Liver (tissue), 9 donors: ENCODE data around the gene TNFRSF1B. TPM values are rescaled to one million over a fixed set of nuclear protein-coding genes. Genes with fewer than 3 reads are reported as not detected.

Experiments
- DNase-seq: peaks from one replicate; pipeline ENCODE4 v3.0.0-alpha.2; 2017; ENCODE audit warnings: low spot score
- H3K27ac ChIP-seq, 2 donors: one replicate each; pipeline ENCODE4 v1.7.0; 2013; ENCODE audit warnings: inconsistent platforms in 2 of 2, low read length in 2 of 2, control low read depth in 1 of 2, low read depth in 1 of 2, mild to moderate bottlenecking in 1 of 2
- H3K27me3 ChIP-seq, 4 donors: one replicate each; pipeline versions ENCODE4 v1.6.1 to v1.7.0; 2013; ENCODE audit warnings: low read length in 3 of 4, inconsistent platforms in 1 of 4, mild to moderate bottlenecking in 1 of 4, moderate library complexity in 1 of 4; ENCODE audit not compliant: control insufficient read depth in 4 of 4, insufficient read depth in 4 of 4
- H3K36me3 ChIP-seq, 4 donors: one replicate each; pipeline versions ENCODE4 v1.6.1 to v1.7.0; 2013; ENCODE audit warnings: low read length in 3 of 4, mild to moderate bottlenecking in 3 of 4, low read depth in 1 of 4, moderate library complexity in 1 of 4; ENCODE audit not compliant: control insufficient read depth in 4 of 4, insufficient read depth in 3 of 4
- H3K4me1 ChIP-seq, 4 donors: one replicate each; pipeline versions ENCODE4 v1.6.1 to v1.7.0; 2013; ENCODE audit warnings: low read length in 3 of 4, mild to moderate bottlenecking in 3 of 4, moderate library complexity in 1 of 4; ENCODE audit not compliant: control insufficient read depth in 4 of 4, insufficient read depth in 4 of 4
- H3K4me3 ChIP-seq, 3 donors: one replicate each; pipeline versions ENCODE4 v1.6.1 to v1.7.0; 2013; ENCODE audit warnings: low read length in 3 of 3, control low read depth in 1 of 3, low read depth in 1 of 3, mild to moderate bottlenecking in 1 of 3
- H3K9ac ChIP-seq, 2 donors: one replicate each; pipeline ENCODE4 v1.7.0; 2013; ENCODE audit warnings: low read length in 2 of 2, mild to moderate bottlenecking in 2 of 2, moderate library complexity in 2 of 2, control low read depth in 1 of 2, low read depth in 1 of 2
- H3K9me3 ChIP-seq, 4 donors: one replicate each; pipeline versions ENCODE4 v1.6.1 to v1.7.0; 2013; ENCODE audit warnings: low read length in 3 of 4; ENCODE audit not compliant: control insufficient read depth in 4 of 4
- EGR1 ChIP-seq, 2 donors: IDR thresholded peaks; 2 replicates each; pipeline ENCODE4 v1.6.1; 2016 to 2018; ENCODE audit warnings: antibody characterized with exemption in 2 of 2, low read depth in 2 of 2
- FOXA1 ChIP-seq: IDR thresholded peaks from 2 replicates; pipeline ENCODE4 v1.6.1; 2016; ENCODE audit warnings: antibody characterized with exemption
- FOXA2 ChIP-seq: IDR thresholded peaks from 2 replicates; pipeline ENCODE4 v1.6.1; 2016; ENCODE audit warnings: antibody characterized with exemption
- GABPA ChIP-seq, 2 donors: IDR thresholded peaks in 1 of 2; conservative IDR thresholded peaks in 1 of 2; 2 replicates each; pipeline ENCODE4 v1.6.1; 2016; ENCODE audit warnings: antibody characterized with exemption in 2 of 2, mild to moderate bottlenecking in 1 of 2, moderate library complexity in 1 of 2
- HNF4A ChIP-seq, 2 donors: conservative IDR thresholded peaks; 2 replicates each; pipeline ENCODE4 v1.6.1; 2016; ENCODE audit warnings: antibody characterized with exemption in 2 of 2, mild to moderate bottlenecking in 2 of 2
- HNF4G ChIP-seq: IDR thresholded peaks from 2 replicates; pipeline ENCODE4 v1.6.1; 2016; ENCODE audit warnings: antibody characterized with exemption
- JUND ChIP-seq, 2 donors: IDR thresholded peaks; 2 replicates each; pipeline ENCODE4 v1.6.1; 2016; ENCODE audit warnings: antibody characterized with exemption in 2 of 2
- NR2F2 ChIP-seq: IDR thresholded peaks from 2 replicates; pipeline ENCODE4 v1.6.1; 2016; ENCODE audit warnings: antibody characterized with exemption
- RAD21 ChIP-seq, 2 donors: IDR thresholded peaks; 2 replicates each; pipeline ENCODE4 v1.6.1; 2016; ENCODE audit warnings: antibody characterized with exemption in 2 of 2, mild to moderate bottlenecking in 2 of 2
- RXRA ChIP-seq, 2 donors: IDR thresholded peaks; 2 replicates each; pipeline ENCODE4 v1.6.1; 2017 to 2018; ENCODE audit warnings: antibody characterized with exemption in 2 of 2, mild to moderate bottlenecking in 1 of 2
- SP1 ChIP-seq: IDR thresholded peaks from 2 replicates; pipeline ENCODE4 v1.6.1; 2018; ENCODE audit warnings: antibody characterized with exemption, mild to moderate bottlenecking
- TAF1 ChIP-seq: conservative IDR thresholded peaks from 2 replicates; pipeline ENCODE4 v1.6.1; 2016; ENCODE audit warnings: antibody characterized with exemption, mild to moderate bottlenecking
- YY1 ChIP-seq: IDR thresholded peaks from 2 replicates; pipeline ENCODE4 v1.6.1; 2016; ENCODE audit warnings: antibody characterized with exemption, mild to moderate bottlenecking
- WGBS: extraction: QIAGEN DNeasy Blood & Tissue Kit; methylation state at CpG from one replicate; pipeline ENCODE4 v1.1.7; 2013; 5-methylcytosine and 5-hydroxymethylcytosine counted together
- polyA plus RNA-seq, 2 donors: library from polyadenylated mRNA; stranded (reverse) in 1 of 2; unstranded in 1 of 2; fragments of 200-250 nt in 1 of 2; fragments of >200 nt in 1 of 2; fragmentation: Nextera tagmentation in 1 of 2; extraction: Ambion mirVana in 1 of 2; gene quantifications; one replicate each; pipeline versions ENCODE4 v1.2.1 to v1.2.3, GENCODE V29; 2013 to 2015
- total RNA-seq, 2 donors: library from RNA; depleted of rRNA; stranded (reverse); fragments of >200 nt; gene quantifications; one replicate each; pipeline ENCODE4 v1.2.3, GENCODE V29; 2014
- TF ChIP-seq, protein P1 (sequence below): IDR thresholded peaks from 2 replicates; pipeline ENCODE4 v1.6.1; 2016; ENCODE audit warnings: antibody characterized with exemption
- TF ChIP-seq, protein P2 (sequence below): IDR thresholded peaks from 2 replicates; pipeline ENCODE4 v1.6.1; 2016; ENCODE audit warnings: antibody characterized with exemption
- TF ChIP-seq, protein P3 (sequence below): IDR thresholded peaks from 2 replicates; pipeline ENCODE4 v1.6.1; 2016; ENCODE audit warnings: antibody characterized with exemption
- TF ChIP-seq, protein P4 (sequence below): IDR thresholded peaks from 2 replicates; pipeline ENCODE4 v1.6.1; 2016; ENCODE audit warnings: antibody characterized with exemption, mild to moderate bottlenecking
- TF ChIP-seq, protein P5 (sequence below): fragments of 150-350 bp; IDR thresholded peaks from 2 replicates; pipeline ENCODE4 v1.5.1; 2017; ENCODE audit warnings: improper control_type of control experiment, low read depth, low read length; ENCODE audit not compliant: missing input control
- donor health status: healthy.
- donor health status: healthy.
- donor health status: healthy.
- donor health status: healthy.
- donor health status: healthy.

Gene TNFRSF1B
- total and polyA plus RNA-seq, 4 donors: 7.2 to 19.6 (median 16.5) TPM

DNA sequence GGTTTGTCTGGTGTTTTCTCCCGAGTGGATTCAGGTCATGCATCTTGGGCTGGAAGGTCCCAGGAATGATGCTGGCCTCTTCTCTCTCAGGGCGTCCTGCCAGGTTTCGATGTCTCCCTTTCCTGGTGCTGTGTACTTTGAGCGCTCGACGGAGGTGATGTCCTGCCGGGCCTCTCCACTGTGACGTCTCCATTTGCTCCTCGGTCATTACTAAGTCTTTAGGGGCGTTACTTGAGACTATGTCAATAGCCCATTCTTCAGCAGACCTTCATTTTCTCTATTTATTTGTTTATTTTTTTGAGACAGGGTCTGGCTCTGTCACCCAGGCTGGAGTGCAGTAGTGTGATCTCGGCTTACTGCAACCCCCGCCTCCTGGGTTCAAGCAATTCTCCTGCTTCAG lies 37.2 kb upstream of the TNFRSF1B start:
- 74% methylated on average over 12 of the region's 12 CpGs for WGBS
- Histone ChIP-seq H3K36me3 (no peaks in the 10 kb centered on the region), H3K27me3 (no peaks in the 10 kb centered on the region), H3K4me1 (peaks cover 3 to 19% (median 11%) of the 10 kb centered on the region in 4 donors), H3K9ac (no peak overlapping the region), H3K9me3 (no peaks in the 10 kb centered on the region), H3K27ac (no peak overlapping the region), H3K4me3 (no peak overlapping the region)
- peak in 1 of 2 donors; percentile 12 for TF ChIP-seq HNF4A (conservative IDR thresholded peaks at IDR 0.05)
- no peak for TF ChIP-seq YY1
- DNase-seq: no peak

DNA sequence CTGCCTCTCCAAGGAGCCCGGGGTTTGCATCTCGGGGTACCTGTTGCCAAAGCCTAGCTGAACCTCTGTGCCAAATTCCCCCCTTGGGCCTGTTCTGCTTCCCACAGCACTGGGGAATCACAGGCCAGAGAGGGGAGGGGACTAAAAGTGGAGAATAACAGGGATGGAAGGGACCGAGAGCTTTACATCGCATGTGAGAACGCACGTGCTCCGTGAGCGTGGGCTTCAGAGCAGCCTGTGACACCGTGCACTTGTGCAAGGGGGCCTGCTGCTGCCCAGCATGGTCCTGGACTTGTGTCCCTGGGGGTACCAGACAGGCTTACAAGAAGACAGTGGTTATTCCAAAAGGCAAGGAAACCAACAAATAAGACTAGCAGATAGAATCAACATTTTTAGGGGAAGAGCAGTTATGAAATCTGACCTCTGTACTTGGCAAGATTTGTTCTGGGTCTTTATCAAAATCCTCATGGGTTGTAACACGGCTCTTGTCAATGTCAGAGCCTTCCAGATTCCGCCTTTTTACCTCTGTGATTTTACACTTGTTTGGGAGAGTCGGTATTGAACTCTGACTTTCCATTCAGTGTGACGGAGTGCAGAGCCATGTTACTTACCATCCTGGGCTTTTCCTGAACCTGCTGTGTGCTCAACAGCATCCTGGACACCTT lies 36.2 kb upstream of the TNFRSF1B start:
- Histone ChIP-seq H3K9me3 (no peaks in the 10 kb centered on the region), H3K4me3 (no peak overlapping the region), H3K9ac (no peak overlapping the region), H3K4me1 (peaks cover 3 to 15% (median 8%) of the 10 kb centered on the region in 4 donors), H3K27me3 (no peaks in the 10 kb centered on the region), H3K27ac (peak overlapping the region; percentile 64 to 86), H3K36me3 (no peaks in the 10 kb centered on the region)
- TF ChIP-seq HNF4G (peak; percentile 43), SP1 (peak; percentile 84), JUND (IDR thresholded peaks at IDR 0.05) (peak in 1 of 2 donors; percentile 69), GABPA (IDR thresholded peaks at IDR 0.05 in 1 of 2, conservative IDR thresholded peaks at IDR 0.05 in 1 of 2) (no peak), RAD21 (IDR thresholded peaks at IDR 0.05) (peak; percentile 45 to 58), FOXA2 (peak; percentile 67), EGR1 (IDR thresholded peaks at IDR 0.05; ENCODE audit: low read depth in 2 of 2) (peak in 1 of 2 donors; percentile 46), HNF4A (conservative IDR thresholded peaks at IDR 0.05) (peak; percentile 95 to 96), YY1 (peak; percentile 91), FOXA1 (no peak), NR2F2 (no peak), TAF1 (no peak), RXRA (IDR thresholded peaks at IDR 0.05) (peak; percentile 72 to 92)
- TF ChIP-seq, protein P1, sequence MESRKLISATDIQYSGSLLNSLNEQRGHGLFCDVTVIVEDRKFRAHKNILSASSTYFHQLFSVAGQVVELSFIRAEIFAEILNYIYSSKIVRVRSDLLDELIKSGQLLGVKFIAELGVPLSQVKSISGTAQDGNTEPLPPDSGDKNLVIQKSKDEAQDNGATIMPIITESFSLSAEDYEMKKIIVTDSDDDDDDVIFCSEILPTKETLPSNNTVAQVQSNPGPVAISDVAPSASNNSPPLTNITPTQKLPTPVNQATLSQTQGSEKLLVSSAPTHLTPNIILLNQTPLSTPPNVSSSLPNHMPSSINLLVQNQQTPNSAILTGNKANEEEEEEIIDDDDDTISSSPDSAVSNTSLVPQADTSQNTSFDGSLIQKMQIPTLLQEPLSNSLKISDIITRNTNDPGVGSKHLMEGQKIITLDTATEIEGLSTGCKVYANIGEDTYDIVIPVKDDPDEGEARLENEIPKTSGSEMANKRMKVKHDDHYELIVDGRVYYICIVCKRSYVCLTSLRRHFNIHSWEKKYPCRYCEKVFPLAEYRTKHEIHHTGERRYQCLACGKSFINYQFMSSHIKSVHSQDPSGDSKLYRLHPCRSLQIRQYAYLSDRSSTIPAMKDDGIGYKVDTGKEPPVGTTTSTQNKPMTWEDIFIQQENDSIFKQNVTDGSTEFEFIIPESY: peak; percentile 74
- TF ChIP-seq, protein P2, sequence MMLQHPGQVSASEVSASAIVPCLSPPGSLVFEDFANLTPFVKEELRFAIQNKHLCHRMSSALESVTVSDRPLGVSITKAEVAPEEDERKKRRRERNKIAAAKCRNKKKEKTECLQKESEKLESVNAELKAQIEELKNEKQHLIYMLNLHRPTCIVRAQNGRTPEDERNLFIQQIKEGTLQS: peak; percentile 29
- TF ChIP-seq, protein P3, sequence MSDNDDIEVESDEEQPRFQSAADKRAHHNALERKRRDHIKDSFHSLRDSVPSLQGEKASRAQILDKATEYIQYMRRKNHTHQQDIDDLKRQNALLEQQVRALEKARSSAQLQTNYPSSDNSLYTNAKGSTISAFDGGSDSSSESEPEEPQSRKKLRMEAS: peak; percentile 85
- TF ChIP-seq, protein P4, sequence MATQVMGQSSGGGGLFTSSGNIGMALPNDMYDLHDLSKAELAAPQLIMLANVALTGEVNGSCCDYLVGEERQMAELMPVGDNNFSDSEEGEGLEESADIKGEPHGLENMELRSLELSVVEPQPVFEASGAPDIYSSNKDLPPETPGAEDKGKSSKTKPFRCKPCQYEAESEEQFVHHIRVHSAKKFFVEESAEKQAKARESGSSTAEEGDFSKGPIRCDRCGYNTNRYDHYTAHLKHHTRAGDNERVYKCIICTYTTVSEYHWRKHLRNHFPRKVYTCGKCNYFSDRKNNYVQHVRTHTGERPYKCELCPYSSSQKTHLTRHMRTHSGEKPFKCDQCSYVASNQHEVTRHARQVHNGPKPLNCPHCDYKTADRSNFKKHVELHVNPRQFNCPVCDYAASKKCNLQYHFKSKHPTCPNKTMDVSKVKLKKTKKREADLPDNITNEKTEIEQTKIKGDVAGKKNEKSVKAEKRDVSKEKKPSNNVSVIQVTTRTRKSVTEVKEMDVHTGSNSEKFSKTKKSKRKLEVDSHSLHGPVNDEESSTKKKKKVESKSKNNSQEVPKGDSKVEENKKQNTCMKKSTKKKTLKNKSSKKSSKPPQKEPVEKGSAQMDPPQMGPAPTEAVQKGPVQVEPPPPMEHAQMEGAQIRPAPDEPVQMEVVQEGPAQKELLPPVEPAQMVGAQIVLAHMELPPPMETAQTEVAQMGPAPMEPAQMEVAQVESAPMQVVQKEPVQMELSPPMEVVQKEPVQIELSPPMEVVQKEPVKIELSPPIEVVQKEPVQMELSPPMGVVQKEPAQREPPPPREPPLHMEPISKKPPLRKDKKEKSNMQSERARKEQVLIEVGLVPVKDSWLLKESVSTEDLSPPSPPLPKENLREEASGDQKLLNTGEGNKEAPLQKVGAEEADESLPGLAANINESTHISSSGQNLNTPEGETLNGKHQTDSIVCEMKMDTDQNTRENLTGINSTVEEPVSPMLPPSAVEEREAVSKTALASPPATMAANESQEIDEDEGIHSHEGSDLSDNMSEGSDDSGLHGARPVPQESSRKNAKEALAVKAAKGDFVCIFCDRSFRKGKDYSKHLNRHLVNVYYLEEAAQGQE: peak; percentile 80
- TF ChIP-seq, protein P5, sequence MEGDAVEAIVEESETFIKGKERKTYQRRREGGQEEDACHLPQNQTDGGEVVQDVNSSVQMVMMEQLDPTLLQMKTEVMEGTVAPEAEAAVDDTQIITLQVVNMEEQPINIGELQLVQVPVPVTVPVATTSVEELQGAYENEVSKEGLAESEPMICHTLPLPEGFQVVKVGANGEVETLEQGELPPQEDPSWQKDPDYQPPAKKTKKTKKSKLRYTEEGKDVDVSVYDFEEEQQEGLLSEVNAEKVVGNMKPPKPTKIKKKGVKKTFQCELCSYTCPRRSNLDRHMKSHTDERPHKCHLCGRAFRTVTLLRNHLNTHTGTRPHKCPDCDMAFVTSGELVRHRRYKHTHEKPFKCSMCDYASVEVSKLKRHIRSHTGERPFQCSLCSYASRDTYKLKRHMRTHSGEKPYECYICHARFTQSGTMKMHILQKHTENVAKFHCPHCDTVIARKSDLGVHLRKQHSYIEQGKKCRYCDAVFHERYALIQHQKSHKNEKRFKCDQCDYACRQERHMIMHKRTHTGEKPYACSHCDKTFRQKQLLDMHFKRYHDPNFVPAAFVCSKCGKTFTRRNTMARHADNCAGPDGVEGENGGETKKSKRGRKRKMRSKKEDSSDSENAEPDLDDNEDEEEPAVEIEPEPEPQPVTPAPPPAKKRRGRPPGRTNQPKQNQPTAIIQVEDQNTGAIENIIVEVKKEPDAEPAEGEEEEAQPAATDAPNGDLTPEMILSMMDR: no peak
- WGBS: 44% methylated on average over 13 of the region's 13 CpGs
- no peak for DNase-seq
